Measurements from ENCODE around the gene RASSF5.

Gene RASSF5

DNA sequence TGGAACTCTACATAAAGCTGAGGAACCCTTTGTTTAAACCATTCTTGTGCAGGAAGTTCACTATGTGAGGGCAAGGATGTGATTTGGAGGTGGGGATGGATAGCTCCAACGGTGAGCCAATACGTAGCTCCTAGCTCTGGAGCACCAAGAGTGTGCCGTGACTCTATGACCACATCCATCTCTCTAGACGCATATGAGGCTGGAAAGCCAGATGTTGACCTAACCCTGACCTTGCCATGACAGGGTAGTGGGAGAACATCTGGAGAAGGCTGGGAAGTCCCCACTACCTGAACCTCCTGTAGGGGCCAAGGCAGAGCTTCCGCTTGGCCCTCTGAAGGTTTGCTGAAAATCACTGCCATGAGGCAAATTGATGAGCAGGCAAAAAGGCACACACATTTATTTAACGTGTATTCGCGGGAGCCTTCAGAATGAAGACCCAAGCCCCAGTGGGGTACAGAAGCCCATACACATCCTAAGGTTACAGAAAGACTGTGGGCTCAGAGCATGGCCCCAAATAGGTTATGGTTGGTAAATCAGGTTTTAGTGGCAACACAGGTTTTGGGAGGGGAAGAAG, 61.5 kb downstream of the RASSF5 start:
- Histone ChIP-seq H3K4me3 (ENCODE audit: low read length) (no peak overlapping the region), H3K36me3 (ENCODE audit: insufficient read depth, low read length) (no peaks in the 10 kb centered on the region), H3K27me3 (ENCODE audit: insufficient read depth, low read length) (peaks cover 31% of the 10 kb centered on the region), H2AFZ (ENCODE audit: low read depth, low read length) (no peak overlapping the region), H3K4me1 (ENCODE audit: insufficient read depth, low read length) (no peaks in the 10 kb centered on the region), H3K9me3 (ENCODE audit: low read length) (no peaks in the 10 kb centered on the region)

DNA sequence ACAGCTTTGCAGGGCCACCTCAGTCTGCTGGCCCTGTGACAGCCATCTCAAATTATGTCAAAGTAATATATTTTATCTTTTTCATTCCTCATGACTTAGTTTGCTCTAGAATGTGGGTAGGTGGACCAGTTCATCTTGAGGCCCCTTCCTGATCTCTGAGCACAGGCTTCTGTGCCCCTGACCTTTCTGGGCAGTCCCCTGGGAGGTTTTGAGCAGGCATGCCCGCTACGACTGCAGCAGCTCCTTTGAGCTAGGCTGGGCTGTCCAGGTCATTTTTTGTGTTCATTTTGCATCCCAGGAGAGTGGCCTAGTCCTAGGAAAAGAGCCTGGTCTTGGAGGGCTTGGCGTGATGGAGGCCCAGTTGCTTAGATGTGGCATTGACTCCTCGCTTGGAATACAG, 62.2 kb downstream of the RASSF5 start:
- H3K27me3 ChIP-seq (ENCODE audit: insufficient read depth, low read length) = peaks cover 24% of the 10 kb centered on the region
- H3K4me3 ChIP-seq (ENCODE audit: low read length) = no peak overlapping the region
- no peaks in the 10 kb centered on the region for H3K4me1 ChIP-seq (ENCODE audit: insufficient read depth, low read length)
- no peak overlapping the region for H2AFZ ChIP-seq (ENCODE audit: low read depth, low read length)
- H3K36me3 ChIP-seq (ENCODE audit: insufficient read depth, low read length) = no peaks in the 10 kb centered on the region
- H3K9me3 ChIP-seq (ENCODE audit: low read length) = no peaks in the 10 kb centered on the region

DNA sequence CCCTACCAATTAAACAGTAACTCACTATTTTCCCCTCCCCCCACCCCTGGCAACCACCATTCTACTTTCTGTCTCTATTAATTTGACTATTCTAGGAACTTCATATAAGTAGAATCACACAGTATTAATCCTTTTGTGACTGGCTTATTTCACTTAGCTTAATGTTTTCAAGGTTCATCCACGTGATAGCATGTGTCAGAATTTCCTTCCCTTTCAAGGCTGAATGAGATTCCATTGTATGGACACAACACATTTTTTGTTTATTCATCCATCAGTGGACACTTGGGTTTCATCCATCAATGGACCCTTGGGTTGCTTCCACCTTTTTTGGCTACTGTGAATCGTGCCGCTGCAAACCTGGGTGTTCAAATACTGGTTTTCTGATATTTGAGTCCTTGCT, 63.2 kb downstream of the RASSF5 start:
- Histone ChIP-seq H3K9me3 (ENCODE audit: low read length) (no peaks in the 10 kb centered on the region), H2AFZ (ENCODE audit: low read depth, low read length) (no peak overlapping the region), H3K36me3 (ENCODE audit: insufficient read depth, low read length) (no peaks in the 10 kb centered on the region), H3K4me1 (ENCODE audit: insufficient read depth, low read length) (no peaks in the 10 kb centered on the region), H3K27me3 (ENCODE audit: insufficient read depth, low read length) (peaks cover 15% of the 10 kb centered on the region), H3K4me3 (ENCODE audit: low read length) (no peak overlapping the region)

DNA sequence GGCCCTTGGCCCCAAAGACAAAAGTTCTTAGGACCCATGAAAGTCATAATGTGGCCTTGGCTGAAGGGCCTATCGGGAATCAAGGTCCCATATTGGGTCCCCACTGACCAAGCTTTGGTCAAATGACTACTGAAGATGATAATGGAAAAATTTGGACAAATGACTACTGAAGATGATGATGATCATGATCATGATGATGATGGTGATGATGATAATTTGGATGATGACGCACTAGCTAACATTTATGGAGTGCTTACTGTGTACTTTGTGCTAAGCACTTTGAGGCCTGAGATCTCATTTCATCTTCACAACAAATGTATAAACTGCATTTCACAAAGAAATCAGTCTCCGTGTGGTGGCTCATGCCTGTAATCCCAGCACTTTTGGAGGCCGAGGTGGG, 65.5 kb downstream of the RASSF5 start:
- Histone ChIP-seq H3K4me3 (ENCODE audit: low read length) (no peak overlapping the region), H3K4me1 (ENCODE audit: insufficient read depth, low read length) (no peaks in the 10 kb centered on the region), H3K36me3 (ENCODE audit: insufficient read depth, low read length) (no peaks in the 10 kb centered on the region), H2AFZ (ENCODE audit: low read depth, low read length) (no peak overlapping the region), H3K27me3 (ENCODE audit: insufficient read depth, low read length) (peaks cover 3% of the 10 kb centered on the region), H3K9me3 (ENCODE audit: low read length) (no peaks in the 10 kb centered on the region)

DNA sequence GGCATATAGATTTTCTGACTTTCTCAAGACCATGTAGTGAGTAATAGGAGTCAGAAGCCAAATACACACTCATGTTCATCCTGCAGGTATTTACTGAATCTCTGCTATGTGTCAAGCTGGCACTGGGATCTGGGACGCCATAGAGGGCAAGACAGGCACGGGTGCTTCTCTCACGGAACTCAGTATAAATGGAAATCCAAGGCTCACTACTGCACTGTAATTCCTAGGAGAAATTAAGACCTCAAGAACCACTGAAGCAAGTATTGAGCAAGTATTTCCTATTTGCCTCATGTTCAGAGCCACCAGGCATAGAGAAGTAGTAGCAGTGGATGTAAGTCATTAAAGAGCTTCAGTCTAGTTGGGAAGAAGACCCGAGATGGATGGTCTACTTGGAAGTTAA, 66.0 kb downstream of the RASSF5 start:
- H2AFZ ChIP-seq (ENCODE audit: low read depth, low read length) = no peak overlapping the region
- H3K4me3 ChIP-seq (ENCODE audit: low read length) = no peak overlapping the region
- H3K4me1 ChIP-seq (ENCODE audit: insufficient read depth, low read length) = no peaks in the 10 kb centered on the region
- H3K36me3 ChIP-seq (ENCODE audit: insufficient read depth, low read length) = no peaks in the 10 kb centered on the region
- H3K27me3 ChIP-seq (ENCODE audit: insufficient read depth, low read length) = peaks cover 3% of the 10 kb centered on the region
- no peaks in the 10 kb centered on the region for H3K9me3 ChIP-seq (ENCODE audit: low read length)

DNA sequence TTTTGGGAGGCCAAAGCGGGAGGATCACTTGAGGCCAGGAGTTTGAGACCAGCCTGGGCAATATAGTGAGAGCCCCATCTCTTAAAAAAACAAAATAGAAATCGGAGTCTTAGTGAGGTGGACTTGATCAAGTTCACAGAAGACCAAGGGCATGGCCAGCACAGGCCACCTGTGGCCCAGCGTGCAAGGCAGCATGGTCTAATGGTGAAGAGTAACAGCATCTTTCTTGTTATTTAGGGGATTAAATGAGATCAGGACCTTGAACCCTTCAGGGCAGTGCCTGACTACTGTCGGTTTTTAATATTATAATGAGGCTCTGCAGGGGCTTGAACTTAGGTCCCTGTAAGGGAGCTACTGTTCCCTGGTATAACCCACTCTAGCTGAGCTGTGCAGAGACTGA, 66.4 kb downstream of the RASSF5 start:
- Histone ChIP-seq H3K36me3 (ENCODE audit: insufficient read depth, low read length) (no peaks in the 10 kb centered on the region), H2AFZ (ENCODE audit: low read depth, low read length) (no peak overlapping the region), H3K4me1 (ENCODE audit: insufficient read depth, low read length) (no peaks in the 10 kb centered on the region), H3K27me3 (ENCODE audit: insufficient read depth, low read length) (peaks cover 3% of the 10 kb centered on the region), H3K9me3 (ENCODE audit: low read length) (no peaks in the 10 kb centered on the region), H3K4me3 (ENCODE audit: low read length) (no peak overlapping the region)

DNA sequence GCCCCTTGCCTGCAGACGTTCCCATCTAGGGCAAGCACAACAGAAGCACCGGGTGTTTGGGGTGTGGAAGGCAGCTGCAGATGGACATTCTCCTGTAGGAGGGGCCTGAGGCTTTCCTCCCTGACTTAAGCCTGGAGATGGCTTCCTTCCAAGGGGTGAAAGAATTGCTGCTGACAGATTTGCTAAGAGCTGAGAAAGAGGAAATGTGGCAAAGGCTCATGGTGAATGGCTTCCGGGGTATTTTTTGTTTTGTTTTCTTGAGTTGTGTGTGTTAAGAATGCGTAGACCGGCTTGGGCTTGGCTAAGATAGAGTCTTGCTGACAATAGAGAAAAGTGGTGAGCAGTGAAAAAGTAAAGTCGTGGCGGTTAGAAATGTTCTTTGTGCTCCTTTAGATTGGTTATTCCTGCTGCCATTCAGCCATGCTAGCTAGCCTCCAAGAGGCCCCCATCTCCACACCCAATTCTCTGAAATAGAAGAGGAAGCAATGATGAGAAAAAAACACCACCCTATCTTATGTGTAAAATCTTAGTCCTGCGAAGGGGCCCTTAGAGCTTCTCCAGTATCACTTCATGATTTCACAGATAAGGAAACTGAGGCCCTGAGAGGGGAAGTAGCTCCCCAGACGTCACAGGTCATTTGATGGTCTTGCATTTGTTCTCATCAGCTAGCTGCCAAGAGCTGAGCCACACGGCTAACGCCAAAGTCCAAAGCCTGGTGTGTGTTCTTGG, 68.0 kb downstream of the RASSF5 start:
- Histone ChIP-seq H3K4me1 (ENCODE audit: insufficient read depth, low read length) (no peaks in the 10 kb centered on the region), H3K9me3 (ENCODE audit: low read length) (no peaks in the 10 kb centered on the region), H3K4me3 (ENCODE audit: low read length) (no peak overlapping the region), H3K27me3 (ENCODE audit: insufficient read depth, low read length) (peaks cover 3% of the 10 kb centered on the region), H3K36me3 (ENCODE audit: insufficient read depth, low read length) (no peaks in the 10 kb centered on the region), H2AFZ (ENCODE audit: low read depth, low read length) (no peak overlapping the region)

DNA sequence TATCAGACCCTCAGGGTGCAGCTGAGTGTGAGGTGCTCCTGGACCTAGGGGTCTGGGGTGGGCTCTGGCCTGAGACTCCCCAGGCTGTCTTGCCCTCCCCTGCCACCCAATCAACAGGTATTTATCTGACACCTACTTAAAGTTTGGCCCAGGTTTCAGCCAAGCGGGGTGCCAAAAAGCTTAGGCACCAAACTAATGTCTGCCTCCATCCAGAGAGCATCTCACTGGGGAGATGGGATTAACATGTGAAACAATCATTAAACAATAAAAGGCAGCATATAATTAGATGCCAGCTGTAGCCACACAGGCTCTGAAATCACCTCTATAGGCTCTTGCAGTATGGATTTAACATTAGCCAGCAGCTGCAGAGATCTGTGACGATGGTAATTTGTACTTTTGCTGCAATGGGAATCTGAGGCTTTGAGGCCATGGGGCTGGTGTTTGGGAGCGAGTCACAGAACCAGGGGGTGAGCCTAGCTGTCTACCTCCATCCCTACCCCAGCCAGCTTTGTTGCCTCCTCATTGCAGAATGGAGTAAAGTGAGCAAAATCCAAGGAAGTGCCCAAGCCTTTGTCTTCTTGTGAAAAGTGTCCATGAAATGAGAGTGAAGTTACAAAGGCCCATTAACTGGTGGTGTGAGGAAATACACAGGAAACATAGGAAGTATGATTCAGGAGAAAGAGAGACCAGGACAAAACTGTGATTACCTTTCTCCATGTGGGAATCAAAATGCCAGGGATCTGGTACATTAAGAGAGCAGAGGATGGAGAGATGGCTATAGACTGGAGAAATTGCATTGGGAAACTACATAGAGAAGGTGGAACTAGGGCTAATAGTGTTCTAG, 68.8 kb downstream of the RASSF5 start:
- no peak overlapping the region for H2AFZ ChIP-seq (ENCODE audit: low read depth, low read length)
- no peaks in the 10 kb centered on the region for H3K4me1 ChIP-seq (ENCODE audit: insufficient read depth, low read length)
- no peaks in the 10 kb centered on the region for H3K36me3 ChIP-seq (ENCODE audit: insufficient read depth, low read length)
- H3K27me3 ChIP-seq (ENCODE audit: insufficient read depth, low read length) = peaks cover 3% of the 10 kb centered on the region
- H3K9me3 ChIP-seq (ENCODE audit: low read length) = no peaks in the 10 kb centered on the region
- H3K4me3 ChIP-seq (ENCODE audit: low read length) = no peak overlapping the region

DNA sequence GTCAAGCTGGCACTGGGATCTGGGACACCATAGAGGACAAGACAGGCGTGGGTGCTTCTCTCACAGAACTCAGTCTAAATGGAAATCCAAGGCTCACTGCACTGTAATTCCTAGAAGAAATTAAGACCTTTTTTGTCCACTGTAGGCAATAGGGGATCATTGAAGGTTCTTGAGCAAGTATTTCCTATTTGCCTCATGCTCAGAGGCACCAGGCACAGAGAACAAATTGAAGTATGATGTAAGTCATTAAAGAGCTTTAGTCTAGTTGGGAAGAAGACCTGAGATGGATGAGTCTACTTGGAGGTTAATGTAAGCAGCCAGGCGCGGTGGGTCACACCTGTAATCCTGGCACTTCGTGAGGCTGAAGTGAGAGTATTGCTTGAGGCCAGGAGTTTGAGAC, 70.3 kb downstream of the RASSF5 start:
- Histone ChIP-seq H3K4me3 (ENCODE audit: low read length) (no peak overlapping the region), H3K9me3 (ENCODE audit: low read length) (no peaks in the 10 kb centered on the region), H3K27me3 (ENCODE audit: insufficient read depth, low read length) (peaks cover 3% of the 10 kb centered on the region), H2AFZ (ENCODE audit: low read depth, low read length) (no peak overlapping the region), H3K36me3 (ENCODE audit: insufficient read depth, low read length) (no peaks in the 10 kb centered on the region), H3K4me1 (ENCODE audit: insufficient read depth, low read length) (no peaks in the 10 kb centered on the region)

DNA sequence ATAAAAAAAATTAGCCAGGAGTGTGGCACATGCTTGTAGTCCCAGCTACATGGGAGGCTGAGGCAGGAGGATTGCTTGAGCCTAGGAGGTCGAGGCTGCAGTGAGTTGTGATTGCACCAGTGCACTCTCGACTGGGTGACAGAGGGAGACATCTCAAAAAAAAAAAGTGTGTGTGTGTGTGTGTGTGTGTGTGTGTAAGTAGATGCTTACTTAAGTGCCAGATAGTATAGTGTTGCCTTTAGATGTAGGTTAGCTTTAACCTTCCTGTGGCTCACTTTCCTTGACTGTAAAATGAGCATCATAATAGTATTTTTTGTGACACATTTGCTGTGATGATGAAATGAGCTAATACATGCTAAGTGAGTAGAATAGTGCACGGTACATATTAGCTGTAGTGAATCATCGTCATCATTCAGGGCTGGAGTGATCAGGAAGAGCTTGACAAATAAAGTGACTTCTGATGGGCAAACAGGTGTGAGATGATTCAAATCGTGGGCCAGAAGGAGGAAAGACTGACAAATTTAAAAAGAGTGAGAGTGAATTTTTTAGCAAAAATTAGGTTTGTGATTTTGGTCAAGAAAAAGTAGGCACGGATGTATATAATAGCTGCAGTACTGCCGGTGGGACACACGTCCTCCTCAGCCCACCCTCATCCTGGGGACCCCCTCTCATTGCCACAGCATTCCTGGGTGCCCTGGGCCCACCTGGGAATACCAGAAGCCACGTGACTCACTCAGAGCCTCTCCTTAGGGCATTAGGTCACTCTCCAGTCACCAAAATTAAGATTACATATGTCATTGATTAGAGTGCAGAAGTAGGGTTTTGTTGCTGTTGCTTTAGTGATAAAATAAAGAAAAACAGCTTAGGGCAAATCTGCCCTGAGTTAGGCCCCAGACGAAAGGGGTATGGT, 71.0 kb downstream of the RASSF5 start:
- Histone ChIP-seq H3K4me3 (ENCODE audit: low read length) (no peak overlapping the region), H3K4me1 (ENCODE audit: insufficient read depth, low read length) (no peaks in the 10 kb centered on the region), H3K27me3 (ENCODE audit: insufficient read depth, low read length) (no peaks in the 10 kb centered on the region), H2AFZ (ENCODE audit: low read depth, low read length) (no peak overlapping the region), H3K9me3 (ENCODE audit: low read length) (no peaks in the 10 kb centered on the region), H3K36me3 (ENCODE audit: insufficient read depth, low read length) (no peaks in the 10 kb centered on the region)

DNA sequence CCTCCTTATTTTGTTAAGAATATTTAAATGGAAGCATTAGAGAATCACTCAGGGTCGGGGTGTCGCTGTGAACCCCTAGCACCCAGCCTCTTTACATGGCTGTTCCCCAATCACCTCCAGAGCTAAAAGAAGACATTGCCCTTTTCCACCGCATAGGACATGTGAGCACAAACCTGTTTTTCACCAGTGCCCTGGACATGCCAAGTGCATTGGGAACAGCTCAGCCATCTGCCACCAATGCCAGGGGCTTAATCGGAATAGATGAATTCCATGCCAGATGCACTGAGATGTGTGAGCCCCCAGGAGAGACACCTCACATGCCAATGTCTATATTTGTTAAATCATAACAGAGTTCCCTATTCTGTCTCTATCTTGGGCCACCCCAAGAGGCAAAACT, 71.6 kb downstream of the RASSF5 start:
- H2AFZ ChIP-seq (ENCODE audit: low read depth, low read length) = no peak overlapping the region
- H3K4me1 ChIP-seq (ENCODE audit: insufficient read depth, low read length) = no peaks in the 10 kb centered on the region
- no peaks in the 10 kb centered on the region for H3K27me3 ChIP-seq (ENCODE audit: insufficient read depth, low read length)
- no peaks in the 10 kb centered on the region for H3K36me3 ChIP-seq (ENCODE audit: insufficient read depth, low read length)
- H3K4me3 ChIP-seq (ENCODE audit: low read length) = no peak overlapping the region
- H3K9me3 ChIP-seq (ENCODE audit: low read length) = no peaks in the 10 kb centered on the region

DNA sequence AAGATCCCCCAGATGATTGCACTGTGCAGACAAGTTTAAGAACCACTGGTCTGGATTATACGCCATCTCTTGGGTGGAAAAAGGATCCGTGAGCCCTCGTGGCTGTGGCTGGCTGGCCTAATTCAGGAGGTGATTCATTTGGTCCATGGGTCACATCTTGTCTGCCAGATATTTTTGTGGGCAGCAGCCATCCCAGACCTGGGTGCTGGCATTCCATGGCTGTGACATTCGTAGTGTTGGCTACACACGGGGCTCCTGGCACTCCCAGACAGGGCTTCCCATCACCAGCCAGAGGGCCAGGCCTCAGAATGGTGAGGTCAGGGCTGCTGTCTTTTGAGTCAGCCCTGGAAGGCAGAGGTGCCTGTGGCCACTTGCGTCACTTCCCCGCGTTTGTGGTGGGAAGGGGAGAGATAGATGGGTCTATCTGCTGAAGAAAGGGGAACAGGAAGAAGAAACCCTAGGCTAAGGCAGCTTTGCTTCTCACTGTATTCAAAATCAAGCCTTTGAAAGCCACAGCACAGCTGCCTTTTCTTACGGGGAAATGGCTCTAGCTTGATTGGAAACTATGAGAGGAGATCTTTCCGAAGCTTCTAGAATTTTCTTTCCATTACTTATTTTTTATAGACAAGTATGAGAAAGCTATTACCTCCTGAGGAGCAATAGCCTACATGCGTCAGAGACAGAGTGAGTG, 72.6 kb downstream of the RASSF5 start:
- Histone ChIP-seq H2AFZ (ENCODE audit: low read depth, low read length) (no peak overlapping the region), H3K9me3 (ENCODE audit: low read length) (no peaks in the 10 kb centered on the region), H3K36me3 (ENCODE audit: insufficient read depth, low read length) (no peaks in the 10 kb centered on the region), H3K4me3 (ENCODE audit: low read length) (no peak overlapping the region), H3K27me3 (ENCODE audit: insufficient read depth, low read length) (no peaks in the 10 kb centered on the region), H3K4me1 (ENCODE audit: insufficient read depth, low read length) (no peaks in the 10 kb centered on the region)
